H1 (cell line): Measurements from ENCODE around the gene IQGAP1. TPM values are rescaled to one million over a fixed set of nuclear protein-coding genes. Genes with fewer than 3 reads are reported as not detected.

Source experiments
- CTCF ChIA-PET: fragments of 300-600 bp; sonication (Branson Sonifier 250); formaldehyde crosslinking; loops from one replicate; lab custom pipeline; 2021; ENCODE audit not compliant: partially characterized antibody; lab: Charles Lee
- POLR2A ChIA-PET: fragments of 300-600 bp; sonication (Branson Sonifier 250); formaldehyde crosslinking; loops from one replicate; lab custom pipeline; 2021; ENCODE audit warnings: inconsistent platforms; ENCODE audit not compliant: partially characterized antibody; lab: Charles Lee
- DNase-seq, 2 experiments: peaks; one replicate each; pipeline versions ENCODE4 v3.0.0 to v3.0.0-alpha.2; 2010 to 2022; ENCODE audit warnings: low spot score in 2 of 2, low read depth in 1 of 2, mixed read lengths in 1 of 2
- FAIRE-seq: peaks from 2 replicates; lab custom pipeline; 2011; peaks lifted over from hg19 to GRCh38; lab: Jason Lieb, UNC
- H2AFZ ChIP-seq: 2 replicates; pipeline ENCODE4 v1.8.1; 2012; ENCODE audit warnings: low read length, inconsistent platforms
- H2AK5ac ChIP-seq: 2 replicates; pipeline ENCODE4 v1.6.1; 2013; ENCODE audit warnings: low read depth, low read length
- H2BK120ac ChIP-seq: replicated peaks from 2 replicates; pipeline ENCODE3; 2013; ENCODE audit warnings: low read depth, low read length, inconsistent platforms
- H2BK12ac ChIP-seq: 2 replicates; pipeline ENCODE4 v1.6.1; 2013; ENCODE audit warnings: low read depth, low read length
- H2BK15ac ChIP-seq: 2 replicates; pipeline ENCODE4 v1.6.1; 2013; ENCODE audit warnings: low read length
- H2BK20ac ChIP-seq: 2 replicates; pipeline ENCODE4 v1.6.1; 2013; ENCODE audit warnings: low read length
- H2BK5ac ChIP-seq: 2 replicates; pipeline ENCODE4 v1.6.1; 2013; ENCODE audit warnings: low read depth, low read length
- H3K14ac ChIP-seq: 2 replicates; pipeline ENCODE4 v1.6.1; 2013; ENCODE audit warnings: inconsistent platforms; ENCODE audit not compliant: insufficient read length
- H3K18ac ChIP-seq: 2 replicates; pipeline ENCODE4 v1.6.1; 2013; ENCODE audit warnings: low read length; ENCODE audit errors: extremely low read depth
- H3K23ac ChIP-seq: 2 replicates; pipeline ENCODE4 v1.6.1; 2013; ENCODE audit warnings: inconsistent platforms; ENCODE audit not compliant: insufficient read length
- H3K23me2 ChIP-seq: 2 replicates; pipeline ENCODE4 v1.6.1; 2013; ENCODE audit warnings: low read depth, low read length
- H3K27ac ChIP-seq: 2 replicates; pipeline ENCODE4 v1.6.1; 2011; ENCODE audit warnings: low read depth, low read length, inconsistent platforms
- H3K27me3 ChIP-seq, 4 experiments: replicated peaks in 1 of 4; 1 replicate in 1 of 4; 2 replicates in 3 of 4; pipeline versions ENCODE4 v1.6.1 to v1.8.1; 2011 to 2013; ENCODE audit warnings: low read length in 3 of 4, mild to moderate bottlenecking in 3 of 4, inconsistent platforms in 2 of 4, mixed read lengths in 2 of 4, moderate library complexity in 1 of 4; ENCODE audit not compliant: control insufficient read depth in 3 of 4, insufficient read depth in 3 of 4; ENCODE audit errors: extremely low read depth in 1 of 4
- H3K36me3 ChIP-seq, 4 experiments: 2 replicates each; pipeline versions ENCODE4 v1.6.1 to v1.8.1; 2011 to 2013; ENCODE audit warnings: mild to moderate bottlenecking in 4 of 4, low read length in 3 of 4, moderate library complexity in 2 of 4, control low read depth in 1 of 4, inconsistent platforms in 1 of 4; ENCODE audit not compliant: insufficient read depth in 4 of 4, control insufficient read depth in 2 of 4
- H3K4ac ChIP-seq: replicated peaks from 2 replicates; pipeline ENCODE3; 2013; ENCODE audit warnings: low read length, low read depth, mixed read lengths, inconsistent platforms; ENCODE audit not compliant: insufficient read length
- H3K4me1 ChIP-seq, 4 experiments: replicated peaks in 1 of 4; 1 replicate in 1 of 4; 2 replicates in 3 of 4; pipeline versions ENCODE4 v1.6.1 to v1.8.1; 2011 to 2013; ENCODE audit warnings: low read length in 3 of 4, inconsistent platforms in 2 of 4, mixed read lengths in 1 of 4; ENCODE audit not compliant: insufficient read depth in 4 of 4, control insufficient read depth in 3 of 4
- H3K4me2 ChIP-seq, 2 experiments: 2 replicates each; pipeline versions ENCODE4 v1.6.1 to v1.8.1; 2011 to 2013; ENCODE audit warnings: low read depth in 2 of 2, low read length in 2 of 2, control low read depth in 1 of 2, inconsistent platforms in 1 of 2, mild to moderate bottlenecking in 1 of 2; ENCODE audit not compliant: insufficient read depth in 1 of 2
- H3K4me3 ChIP-seq, 4 experiments: fragments of 200-600, 300-600 bp in 1 of 4; sonication (generic), shearing (Covaris generic), sonication (Bioruptor Twin) in 1 of 4; 2 replicates each; pipeline versions ENCODE4 v1.5.1 to v1.8.1; 2011 to 2016; ENCODE audit warnings: low read length in 4 of 4, low read depth in 3 of 4, control low read depth in 2 of 4, inconsistent platforms in 2 of 4, mild to moderate bottlenecking in 2 of 4, mixed read lengths in 1 of 4, moderate library complexity in 1 of 4; ENCODE audit not compliant: insufficient read depth in 2 of 4; ENCODE audit errors: extremely low read depth in 1 of 4
- H3K56ac ChIP-seq: replicated peaks from 2 replicates; pipeline ENCODE3; 2013; ENCODE audit warnings: low read depth, mild to moderate bottlenecking, mixed read lengths, low read length, inconsistent platforms; ENCODE audit not compliant: insufficient read length
- H3K79me1 ChIP-seq: 2 replicates; pipeline ENCODE4 v1.6.1; 2013; ENCODE audit warnings: low read depth, low read length, control low read depth
- H3K79me2 ChIP-seq, 2 experiments: 2 replicates each; pipeline versions ENCODE4 v1.6.1 to v1.8.1; 2012 to 2013; ENCODE audit warnings: low read length in 2 of 2, mild to moderate bottlenecking in 2 of 2, inconsistent platforms in 1 of 2; ENCODE audit not compliant: insufficient read depth in 2 of 2, control insufficient read depth in 1 of 2
- H3K9ac ChIP-seq, 4 experiments: replicated peaks in 1 of 4; 1 replicate in 1 of 4; 2 replicates in 3 of 4; pipeline versions ENCODE4 v1.6.1 to v1.8.1; 2011 to 2013; ENCODE audit warnings: low read depth in 3 of 4, low read length in 3 of 4, control low read depth in 2 of 4, mild to moderate bottlenecking in 2 of 4, moderate library complexity in 2 of 4, inconsistent platforms in 1 of 4; ENCODE audit errors: extremely low read depth in 1 of 4
- H3K9me3 ChIP-seq, 2 experiments: 2 replicates each; pipeline versions ENCODE4 v1.6.1 to v1.8.1; 2012 to 2013; ENCODE audit warnings: mild to moderate bottlenecking in 2 of 2, moderate library complexity in 2 of 2, control low read depth in 1 of 2, inconsistent platforms in 1 of 2, low read depth in 1 of 2, low read length in 1 of 2, mixed read lengths in 1 of 2; ENCODE audit not compliant: insufficient read depth in 2 of 2
- H4K20me1 ChIP-seq, 2 experiments: replicated peaks in 1 of 2; 2 replicates each; pipeline versions ENCODE3 to v1.8.1; 2011 to 2013; ENCODE audit warnings: inconsistent platforms in 2 of 2, low read length in 2 of 2, mild to moderate bottlenecking in 1 of 2; ENCODE audit not compliant: insufficient read depth in 2 of 2, control insufficient read depth in 1 of 2
- H4K5ac ChIP-seq: 2 replicates; pipeline ENCODE4 v1.6.1; 2013; ENCODE audit warnings: low read length, low read depth, mixed read lengths, inconsistent platforms; ENCODE audit not compliant: insufficient read length
- H4K8ac ChIP-seq: 2 replicates; pipeline ENCODE4 v1.8.0; 2013; ENCODE audit warnings: mild to moderate bottlenecking, moderate library complexity, low read length, inconsistent platforms; ENCODE audit not compliant: insufficient read depth; ENCODE audit errors: extremely low read depth
- H4K91ac ChIP-seq: replicated peaks from 2 replicates; pipeline ENCODE3; 2013; ENCODE audit warnings: low read length, mixed read lengths, inconsistent platforms; ENCODE audit not compliant: insufficient read length
- ATF2 ChIP-seq: IDR thresholded peaks from 2 replicates; pipeline ENCODE4 v1.6.1; 2012; ENCODE audit warnings: low read length, inconsistent platforms
- BRCA1 ChIP-seq: IDR thresholded peaks from 2 replicates; pipeline ENCODE4 v1.6.1; 2012; ENCODE audit warnings: low read depth, low read length, improper control_type of control experiment
- CBX5 ChIP-seq: fragments of 300-800, 300-1000 bp; sonication (generic); IDR thresholded peaks from 2 replicates; pipeline ENCODE4 v1.7.1; 2016; ENCODE audit warnings: antibody characterized with exemption, low read length, low read depth
- CTBP2 ChIP-seq: IDR thresholded peaks from 2 replicates; pipeline ENCODE4 v1.7.0; 2011; ENCODE audit warnings: borderline replicate concordance, mild to moderate bottlenecking, moderate library complexity, mixed read lengths, low read length; ENCODE audit not compliant: insufficient read depth, insufficient read length
- NRF1 ChIP-seq: IDR thresholded peaks from 2 replicates; pipeline ENCODE4 v1.6.1; 2011; ENCODE audit warnings: mild to moderate bottlenecking, low read depth, low read length, improper control_type of control experiment
- POLR2AphosphoS5 ChIP-seq: IDR thresholded peaks from 2 replicates; pipeline ENCODE4 v1.6.1; 2011; ENCODE audit warnings: low read depth, low read length
- TAF1 ChIP-seq: IDR thresholded peaks from 2 replicates; pipeline ENCODE4 v1.6.1; 2011; ENCODE audit warnings: mild to moderate bottlenecking, low read depth, low read length
- TEAD4 ChIP-seq: IDR thresholded peaks from 2 replicates; pipeline ENCODE4 v1.6.1; 2012; ENCODE audit warnings: low read depth, low read length, inconsistent platforms, mixed read lengths
- ZNF274 ChIP-seq: IDR thresholded peaks from 2 replicates; pipeline ENCODE4 v1.7.0; 2012; ENCODE audit warnings: low read length, borderline replicate concordance; ENCODE audit errors: extremely low read depth
- WGBS, 2 experiments: shearing (Covaris generic) in 1 of 2; methylation state at CpG; one replicate each; pipeline versions ENCODE4 v1.1.6 to v1.1.7; 2013 to 2015; ENCODE audit warnings: low lambda C conversion rate in 2 of 2, mixed read lengths in 2 of 2, inconsistent platforms in 1 of 2, low coverage in 1 of 2, missing lambda C conversion rate in 1 of 2; ENCODE audit not compliant: insufficient replicate concordance in 2 of 2, insufficient coverage in 1 of 2, insufficient read length in 1 of 2; ENCODE audit errors: extremely low coverage in 1 of 2, missing lambda C conversion rate in 1 of 2; 5-methylcytosine and 5-hydroxymethylcytosine counted together
- polyA plus RNA-seq, 7 experiments: library from polyadenylated mRNA; depleted of rRNA in 3 of 7; stranded (reverse) in 5 of 7; unstranded in 2 of 7; fragments of >200 nt in 5 of 7; fragments of 200-250 nt in 2 of 7; gene quantifications; 1 replicate in 5 of 7; 2 replicates in 1 of 7; 4 replicates in 1 of 7; pipeline versions ENCODE4 v1.2.1 to v1.2.3, GENCODE V29; 2011 to 2013; ENCODE audit warnings: missing spikeins in 2 of 7, mixed read lengths in 2 of 7
- total RNA-seq: library from RNA; stranded (reverse); fragmentation: NEBNext Ultra II Directional; extraction: Animal tissue kit (Norgen Biotek cat#: 25700); gene quantifications from 2 replicates; pipeline ENCODE4 v1.2.1, GENCODE V29; 2021
- TF ChIP-seq, protein P1 (sequence below): IDR thresholded peaks from 2 replicates; pipeline ENCODE4 v1.6.1; 2011; ENCODE audit warnings: low read depth, mild to moderate bottlenecking, low read length; ENCODE audit not compliant: insufficient read depth

The IQGAP1 gene
- total and polyA plus RNA-seq, 2 of the 8 experiments (the other 6 are each of a cell fraction or from before 2014, with no cell fraction given), result 56.0 to 138 TPM

DNA sequence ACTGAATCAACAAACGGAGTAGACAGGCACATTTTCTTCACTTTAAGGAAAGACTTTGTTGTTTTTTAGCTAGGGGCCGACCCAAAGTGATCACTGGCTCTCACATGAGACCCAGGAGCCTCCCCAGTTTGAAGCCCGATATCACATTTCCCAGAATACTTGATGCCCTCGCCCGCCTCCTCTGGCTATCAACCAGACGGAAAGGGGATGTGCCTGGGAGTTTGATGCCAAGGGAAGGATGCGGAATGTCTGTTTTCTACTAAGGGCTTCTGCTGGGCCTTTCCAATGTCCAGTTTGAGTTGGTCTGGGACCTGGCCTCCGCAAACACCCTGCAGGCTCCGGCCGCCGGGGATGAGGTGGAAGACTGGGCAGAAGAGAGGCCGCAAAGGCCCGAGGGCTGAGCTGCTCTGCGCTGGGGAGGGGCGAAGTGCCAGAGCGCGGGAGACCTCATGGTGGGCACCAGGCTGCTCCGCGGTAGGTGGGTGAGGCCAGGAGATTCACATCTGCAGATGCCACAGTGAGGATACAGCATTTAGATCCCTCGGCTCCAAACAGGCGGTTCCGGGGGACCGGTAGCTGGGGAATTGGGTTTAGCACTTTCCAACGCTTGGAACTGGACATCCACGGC is 36.4 kb upstream of the IQGAP1 start:
- H3K4me3 ChIP-seq, result peak overlapping the region; percentile 60 to 82 (median 66)
- no peaks in the 10 kb centered on the region for H3K27me3 ChIP-seq
- CTCF ChIA-PET, result interaction anchor here (0.7 to 2.3 kb wide), 11 partner anchors 9 to 1483 kb away, joined by 3 to 7 read pairs (median 3); partner anchors contain the start of genes HDDC3 and TTLL13
- no peaks in the 10 kb centered on the region for H4K20me1 ChIP-seq
- H3K4me2 ChIP-seq, result peak overlapping the region; percentile 63 to 79
- H3K27ac ChIP-seq, result no peak overlapping the region
- no peaks in the 10 kb centered on the region for H3K79me1 ChIP-seq
- WGBS, 2 experiments, result 16% methylated on average over 25 of the region's 25 CpGs; no CpG with 5 or more reads in 1 of the 2 experiments
- H3K9ac ChIP-seq, result peak overlapping the region in 1 of 4 experiments; percentile 39; a peak in 1 of 7 replicates
- H4K91ac ChIP-seq, result no peak overlapping the region
- no peak overlapping the region for H3K23ac ChIP-seq
- H2BK15ac ChIP-seq, result peak overlapping the region; percentile 81; the same call in 1 of the 2 replicates
- H3K9me3 ChIP-seq, result no peaks in the 10 kb centered on the region
- peak in 1 of 2 experiments; percentile 92 for DNase-seq
- POLR2A ChIA-PET, result interaction anchor here (0.5 to 1.6 kb wide), 5 partner anchors 9 to 86 kb away, joined by 3 read pairs; partner anchors contain the start of genes IQGAP1 and NGRN
- no peaks in the 10 kb centered on the region for H3K36me3 ChIP-seq
- H2BK5ac ChIP-seq, result no peak overlapping the region; the same call in 1 of the 2 replicates
- no peak overlapping the region for H3K56ac ChIP-seq
- H3K79me2 ChIP-seq, result no peaks in the 10 kb centered on the region
- H3K18ac ChIP-seq, result peak overlapping the region; percentile 27; the same call in 1 of the 2 replicates
- no peak overlapping the region for H2BK120ac ChIP-seq
- no peaks in the 10 kb centered on the region; a peak in 1 of 7 replicates for H3K4me1 ChIP-seq
- no peak overlapping the region for H3K4ac ChIP-seq
- no peak overlapping the region for H4K8ac ChIP-seq
- no peak for FAIRE-seq
- no peak overlapping the region for H2AK5ac ChIP-seq
- H2AFZ ChIP-seq, result peak overlapping the region; percentile 91
- peaks cover 8% of the 10 kb centered on the region; the same call in 1 of the 2 replicates for H3K23me2 ChIP-seq
- no peak overlapping the region for H4K5ac ChIP-seq
- no peak overlapping the region for H3K14ac ChIP-seq
- peak overlapping the region; percentile 75; the same call in 1 of the 2 replicates for H2BK12ac ChIP-seq
- peak overlapping the region; percentile 86; the same call in 1 of the 2 replicates for H2BK20ac ChIP-seq
- no peak for TF ChIP-seq CBX5
- TF ChIP-seq, protein P1, sequence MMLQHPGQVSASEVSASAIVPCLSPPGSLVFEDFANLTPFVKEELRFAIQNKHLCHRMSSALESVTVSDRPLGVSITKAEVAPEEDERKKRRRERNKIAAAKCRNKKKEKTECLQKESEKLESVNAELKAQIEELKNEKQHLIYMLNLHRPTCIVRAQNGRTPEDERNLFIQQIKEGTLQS, result no peak
- TF ChIP-seq TEAD4, result no peak
- TF ChIP-seq TAF1, result no peak
- TF ChIP-seq NRF1, result no peak
- TF ChIP-seq ZNF274, result no peak
- TF ChIP-seq POLR2AphosphoS5, result no peak
- TF ChIP-seq CTBP2, result no peak
- TF ChIP-seq ATF2, result no peak
- TF ChIP-seq BRCA1, result no peak
